ENCODE results near the gene ZHX3. TPM values are rescaled to one million over a fixed set of nuclear protein-coding genes. Genes with fewer than 3 reads are reported as not detected.
A peak's percentile ranks its signal among the peaks of the same experiment; 100 is the strongest.

Gene ZHX3
- total RNA-seq, 1 donor from 2014 or later = 53.3 TPM

DNA sequence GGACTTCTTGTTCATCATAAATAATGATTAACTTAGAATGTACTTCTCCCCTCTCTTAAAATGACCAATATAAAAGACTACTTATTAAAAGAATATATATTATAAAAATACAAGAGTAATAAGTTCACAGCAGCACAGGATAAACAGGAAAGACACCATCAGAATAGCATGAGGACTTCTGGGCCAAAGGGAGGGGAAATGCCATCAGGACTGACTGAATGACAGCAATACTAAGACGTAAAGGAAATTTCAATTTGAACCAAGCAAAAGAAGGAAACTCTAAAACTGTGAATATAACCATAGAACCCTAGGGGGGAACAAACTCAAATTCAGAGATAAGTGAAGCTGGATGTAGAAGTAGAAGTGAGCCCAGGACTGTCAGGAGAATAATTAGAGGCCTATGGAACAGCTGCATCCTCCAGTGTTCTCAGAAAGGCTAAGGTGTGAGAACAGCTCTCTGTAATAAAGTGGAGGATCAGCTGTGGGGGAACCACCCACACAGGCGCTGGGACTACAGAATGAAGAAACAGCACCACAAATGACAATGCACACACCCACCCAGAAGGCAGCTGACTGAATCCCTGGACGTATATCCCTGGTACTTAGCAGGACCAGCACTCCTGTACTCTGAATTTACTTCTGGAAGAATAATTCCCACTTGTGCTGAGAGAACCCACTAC is 37.8 kb downstream of the ZHX3 start:
- Histone ChIP-seq H3K4me1 (peaks cover 0 to 20% of the 10 kb centered on the region in 2 donors), H3K9me3 (no peaks in the 10 kb centered on the region), H3K36me3 (no peaks in the 10 kb centered on the region), H3K27me3 (no peaks in the 10 kb centered on the region), H3K4me3 (no peak overlapping the region), H3K27ac (no peak overlapping the region)
- TF ChIP-seq, protein P1, sequence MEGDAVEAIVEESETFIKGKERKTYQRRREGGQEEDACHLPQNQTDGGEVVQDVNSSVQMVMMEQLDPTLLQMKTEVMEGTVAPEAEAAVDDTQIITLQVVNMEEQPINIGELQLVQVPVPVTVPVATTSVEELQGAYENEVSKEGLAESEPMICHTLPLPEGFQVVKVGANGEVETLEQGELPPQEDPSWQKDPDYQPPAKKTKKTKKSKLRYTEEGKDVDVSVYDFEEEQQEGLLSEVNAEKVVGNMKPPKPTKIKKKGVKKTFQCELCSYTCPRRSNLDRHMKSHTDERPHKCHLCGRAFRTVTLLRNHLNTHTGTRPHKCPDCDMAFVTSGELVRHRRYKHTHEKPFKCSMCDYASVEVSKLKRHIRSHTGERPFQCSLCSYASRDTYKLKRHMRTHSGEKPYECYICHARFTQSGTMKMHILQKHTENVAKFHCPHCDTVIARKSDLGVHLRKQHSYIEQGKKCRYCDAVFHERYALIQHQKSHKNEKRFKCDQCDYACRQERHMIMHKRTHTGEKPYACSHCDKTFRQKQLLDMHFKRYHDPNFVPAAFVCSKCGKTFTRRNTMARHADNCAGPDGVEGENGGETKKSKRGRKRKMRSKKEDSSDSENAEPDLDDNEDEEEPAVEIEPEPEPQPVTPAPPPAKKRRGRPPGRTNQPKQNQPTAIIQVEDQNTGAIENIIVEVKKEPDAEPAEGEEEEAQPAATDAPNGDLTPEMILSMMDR (IDR thresholded peaks at IDR 0.05) = no peak
- intact Hi-C loops (cut with DNase I) = no loop called here
- DNase-seq (ENCODE audit: low spot score in 2 of 2) = no peak

DNA sequence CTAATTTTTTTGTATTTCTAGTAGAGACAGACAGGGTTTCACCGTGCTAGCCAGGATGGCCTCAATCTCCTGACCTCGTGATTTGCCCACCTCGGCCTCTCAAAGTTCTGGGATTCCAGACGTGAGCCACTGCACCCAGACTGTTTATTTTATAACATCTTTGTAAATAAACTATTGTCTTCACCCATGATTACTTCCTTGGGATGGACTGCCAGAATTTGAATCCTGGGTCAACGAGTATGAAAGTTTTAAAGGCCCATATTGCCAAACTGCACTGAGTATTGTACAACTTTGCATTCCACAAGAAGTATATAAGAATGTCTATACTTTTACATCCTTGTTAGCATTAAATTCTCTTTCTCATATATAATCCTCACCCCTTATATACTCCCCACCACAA is 38.6 kb downstream of the ZHX3 start:
- H3K36me3 ChIP-seq = no peaks in the 10 kb centered on the region
- peaks cover 0 to 22% of the 10 kb centered on the region in 2 donors for H3K4me1 ChIP-seq
- H3K27ac ChIP-seq = no peak overlapping the region
- TF ChIP-seq, protein P1 (IDR thresholded peaks at IDR 0.05) = no peak
- no peak for DNase-seq (ENCODE audit: low spot score in 2 of 2)
- H3K9me3 ChIP-seq = no peaks in the 10 kb centered on the region
- no peaks in the 10 kb centered on the region for H3K27me3 ChIP-seq
- intact Hi-C loops (cut with DNase I) = no loop called here
- no peak overlapping the region for H3K4me3 ChIP-seq

DNA sequence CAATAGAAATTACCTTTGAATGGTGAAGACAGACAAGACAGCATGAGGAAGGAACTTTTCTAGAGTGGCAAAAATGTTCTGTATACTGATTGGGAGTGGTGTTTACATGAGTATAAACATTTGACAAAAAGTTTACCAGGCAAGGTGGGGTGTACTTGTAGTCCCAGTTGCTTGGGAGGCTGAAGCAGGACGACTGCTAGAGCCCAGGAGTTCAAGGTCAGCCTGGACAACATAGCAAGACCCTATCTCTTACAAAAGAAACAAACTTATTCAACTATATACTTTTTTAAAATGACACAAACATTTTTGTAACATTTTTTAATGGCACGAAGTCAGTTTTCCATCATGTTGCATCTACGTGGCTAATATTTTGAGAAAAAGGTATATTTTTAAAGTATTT is 40.5 kb downstream of the ZHX3 start:
- no peaks in the 10 kb centered on the region for H3K27me3 ChIP-seq
- H3K27ac ChIP-seq = peak overlapping the region; percentile 71 to 78
- H3K36me3 ChIP-seq = no peaks in the 10 kb centered on the region
- no peak overlapping the region for H3K4me3 ChIP-seq
- H3K9me3 ChIP-seq = no peaks in the 10 kb centered on the region
- intact Hi-C loops (cut with DNase I) = no loop called here
- no peak for DNase-seq (ENCODE audit: low spot score in 2 of 2)
- peaks cover 0 to 22% of the 10 kb centered on the region in 2 donors for H3K4me1 ChIP-seq
- TF ChIP-seq, protein P1 (IDR thresholded peaks at IDR 0.05) = no peak

DNA sequence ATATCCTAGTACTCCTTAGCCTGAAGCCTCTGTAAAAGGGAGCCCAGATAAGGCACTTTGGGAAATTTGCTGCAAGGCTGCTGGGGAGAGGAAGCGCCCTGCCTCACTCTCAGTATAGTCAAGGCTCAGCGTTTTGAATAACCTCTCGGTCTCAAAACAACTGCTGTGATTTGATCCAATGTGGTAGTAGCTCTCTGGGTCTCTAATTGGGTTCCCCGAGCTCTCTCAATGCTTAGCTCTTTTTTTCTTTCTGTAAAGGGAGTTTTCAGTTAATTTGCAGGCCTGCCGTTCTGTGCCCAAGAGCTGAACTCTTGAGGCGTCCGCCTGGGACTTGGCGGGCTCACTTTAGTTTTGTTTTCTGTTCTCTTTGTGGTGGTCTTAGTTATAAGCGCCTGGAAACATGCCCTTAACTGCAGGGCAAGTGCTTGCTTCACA is 41.2 kb downstream of the ZHX3 start:
- H3K27ac ChIP-seq = peak overlapping the region; percentile 71 to 78
- TF ChIP-seq, protein P1 (IDR thresholded peaks at IDR 0.05) = no peak
- no peaks in the 10 kb centered on the region for H3K9me3 ChIP-seq
- DNase-seq (ENCODE audit: low spot score in 2 of 2) = no peak
- H3K4me3 ChIP-seq = peak overlapping the region; percentile 17 to 27
- H3K4me1 ChIP-seq = peaks cover 0 to 22% of the 10 kb centered on the region in 2 donors
- H3K36me3 ChIP-seq = no peaks in the 10 kb centered on the region
- H3K27me3 ChIP-seq = no peaks in the 10 kb centered on the region
- intact Hi-C loops (cut with DNase I) = no loop called here

DNA sequence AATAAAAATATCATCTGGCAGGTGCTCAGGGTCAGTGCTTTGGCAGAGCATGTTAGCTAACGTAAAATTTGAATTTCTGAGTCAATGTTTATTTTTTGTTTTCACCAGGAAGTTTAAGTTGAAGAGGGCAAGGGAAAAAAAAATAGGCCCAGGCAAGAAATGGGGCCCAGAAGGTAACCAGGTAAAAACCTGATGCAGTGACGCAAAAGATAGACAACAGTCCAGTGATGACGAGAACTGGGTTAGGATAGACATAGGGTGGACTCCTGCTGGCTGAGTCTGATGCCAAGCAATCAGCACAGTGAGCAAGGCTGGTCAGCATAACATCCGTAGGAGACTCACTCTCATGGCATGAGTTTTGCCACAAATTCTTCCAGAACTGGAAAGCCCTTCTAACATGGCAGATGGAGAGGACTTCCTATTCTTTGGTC is 42.2 kb downstream of the ZHX3 start:
- peaks cover 0 to 22% of the 10 kb centered on the region in 2 donors for H3K4me1 ChIP-seq
- no peaks in the 10 kb centered on the region for H3K27me3 ChIP-seq
- no peaks in the 10 kb centered on the region for H3K36me3 ChIP-seq
- peak in 1 of 2 donors; percentile 65 for DNase-seq (ENCODE audit: low spot score in 2 of 2)
- intact Hi-C loops (cut with DNase I) = no loop called here
- TF ChIP-seq, protein P1 (IDR thresholded peaks at IDR 0.05) = no peak
- H3K4me3 ChIP-seq = no peak overlapping the region
- no peaks in the 10 kb centered on the region for H3K9me3 ChIP-seq
- peak overlapping the region; percentile 71 to 78 for H3K27ac ChIP-seq
